Stimulated activated CD8-positive, alpha-beta memory T cell treated with anti-CD3 and anti-CD28 coated beads, Interleukin-7, amount 100 ng/mL, for 48 hours (primary cell): Measurements from ENCODE around the gene WHAMM.

Experiments
- DNase-seq, 2 donors: peaks; one replicate each; pipeline ENCODE4 v3.0.0-alpha.2; 2020; ENCODE audit warnings: low read depth in 1 of 2; ENCODE audit errors: extremely low read depth in 1 of 2

WHAMM gene

GRCh38 chr15:82838096-82838735 lies 28.8 kb downstream of the WHAMM start:
- no peak for DNase-seq

GRCh38 chr15:82839136-82839535 lies 29.7 kb downstream of the WHAMM start:
- no peak for DNase-seq

DNA sequence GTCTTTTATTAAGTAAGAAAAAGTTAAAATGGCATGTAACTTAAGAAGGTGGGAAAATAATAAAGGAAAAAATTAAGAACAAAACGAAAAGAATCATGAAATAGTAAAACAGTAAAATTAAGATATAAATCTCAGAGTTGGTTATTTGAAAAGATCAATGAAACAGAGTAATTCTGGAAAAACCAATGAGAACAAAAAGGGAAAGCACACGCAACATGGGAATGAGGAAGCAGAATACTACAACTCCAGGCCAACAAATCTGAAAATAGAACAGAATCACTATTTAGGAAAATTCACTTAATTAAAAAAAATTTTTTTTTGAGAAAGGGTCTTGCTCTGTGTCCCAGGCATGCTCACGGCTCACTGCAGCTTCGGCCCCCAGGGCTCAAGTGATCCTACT lies 30.7 kb downstream of the WHAMM start:
- no peak for DNase-seq

DNA sequence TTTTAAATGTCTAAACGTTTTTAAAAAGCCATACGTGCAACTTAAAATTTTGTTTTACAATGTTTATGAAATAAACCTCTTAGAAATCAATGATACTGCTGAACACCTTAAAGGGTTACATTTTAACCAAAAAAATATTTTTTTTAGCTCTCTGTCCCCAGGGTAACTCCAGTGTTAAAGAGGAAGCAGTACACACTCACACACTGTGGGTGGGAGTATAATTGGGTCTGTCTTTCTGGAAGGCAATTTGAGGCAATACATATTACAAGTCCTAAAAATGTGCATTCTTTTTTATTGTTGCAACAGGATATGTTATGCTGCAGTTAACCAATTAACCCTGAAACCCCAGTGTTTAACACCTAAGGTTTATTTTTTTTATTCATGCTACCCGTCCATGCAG lies 34.1 kb downstream of the WHAMM start:
- DNase-seq = no peak

DNA sequence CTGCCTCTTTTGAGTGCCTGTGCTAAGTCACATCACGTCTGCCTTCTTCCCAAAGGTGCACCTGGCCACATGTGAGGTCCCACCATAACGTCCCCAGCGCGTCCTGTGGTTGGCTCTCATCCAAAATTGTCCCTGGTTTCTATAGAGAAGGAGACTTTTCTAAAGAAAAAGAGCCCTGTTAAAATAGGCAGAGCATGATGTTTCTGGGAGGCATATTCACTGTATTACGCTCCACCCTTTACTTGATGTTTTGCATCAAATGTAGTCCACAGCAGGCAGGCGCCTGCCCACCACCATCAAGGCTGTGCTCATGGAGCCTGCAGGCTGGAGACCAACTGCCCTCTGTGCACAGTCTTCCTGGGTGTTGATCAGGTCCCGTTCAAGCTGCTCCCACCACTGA lies 36.3 kb downstream of the WHAMM start:
- no peak for DNase-seq

- no peak for DNase-seq
Measured at GRCh38 chr15:82846621-82847020, 37.2 kb downstream of the WHAMM start.

DNA sequence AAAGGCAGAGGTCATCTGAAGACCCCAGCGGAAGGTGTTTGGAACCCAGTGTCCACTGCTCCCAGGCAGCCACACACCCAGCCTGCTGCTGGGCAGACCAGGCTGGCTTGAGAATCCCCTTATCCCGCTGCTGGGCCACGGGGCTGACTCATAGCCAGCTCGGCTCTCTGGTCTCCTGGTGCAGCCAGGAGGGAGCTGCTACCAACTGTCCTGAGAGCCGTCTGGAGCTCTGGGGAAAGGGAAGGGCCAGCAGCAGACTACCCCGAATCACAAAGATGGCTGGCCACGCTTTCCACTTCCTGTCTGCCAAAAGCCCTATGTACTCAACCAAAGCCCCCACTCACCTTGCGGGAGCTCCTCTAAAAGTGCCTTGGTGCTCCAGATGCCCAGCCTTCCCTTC lies 38.3 kb downstream of the WHAMM start:
- DNase-seq = no peak

DNA sequence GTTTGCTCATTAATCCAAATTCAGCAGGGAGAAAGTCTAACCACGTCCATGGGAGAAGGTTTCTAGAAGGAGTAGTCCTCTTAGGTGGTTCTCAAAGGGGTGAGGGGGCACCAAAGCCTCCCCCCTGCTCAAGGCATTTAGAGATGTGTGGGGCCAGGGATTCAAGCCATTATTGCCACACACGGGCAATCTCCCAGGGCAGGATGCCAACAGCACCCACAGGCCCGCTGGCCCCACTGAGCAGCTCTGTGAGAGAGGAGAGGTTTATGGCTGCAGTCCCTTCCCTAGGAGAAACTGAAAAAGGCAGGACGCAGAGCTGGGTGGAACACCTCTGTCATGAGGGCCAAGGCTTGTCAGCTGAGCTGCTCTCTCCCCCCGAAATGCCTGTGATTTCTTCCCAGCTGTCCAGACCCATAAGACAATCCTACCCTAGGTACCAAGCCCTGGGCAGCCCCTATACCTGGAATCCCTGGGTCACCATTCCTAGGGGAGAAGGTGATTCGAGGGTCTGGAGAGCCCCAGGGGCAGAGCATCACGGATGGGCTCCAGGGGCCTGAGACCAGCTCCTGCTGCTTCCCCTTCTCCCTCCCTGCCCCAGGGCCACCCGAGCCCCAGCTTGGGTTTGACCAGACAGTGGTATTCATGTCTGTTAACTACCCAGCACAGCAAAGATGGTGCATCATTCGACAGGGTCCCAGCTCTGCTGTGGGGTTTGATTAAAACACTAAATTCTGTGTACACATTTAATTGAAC lies 39.0 kb downstream of the WHAMM start:
- DNase-seq = no peak

DNA sequence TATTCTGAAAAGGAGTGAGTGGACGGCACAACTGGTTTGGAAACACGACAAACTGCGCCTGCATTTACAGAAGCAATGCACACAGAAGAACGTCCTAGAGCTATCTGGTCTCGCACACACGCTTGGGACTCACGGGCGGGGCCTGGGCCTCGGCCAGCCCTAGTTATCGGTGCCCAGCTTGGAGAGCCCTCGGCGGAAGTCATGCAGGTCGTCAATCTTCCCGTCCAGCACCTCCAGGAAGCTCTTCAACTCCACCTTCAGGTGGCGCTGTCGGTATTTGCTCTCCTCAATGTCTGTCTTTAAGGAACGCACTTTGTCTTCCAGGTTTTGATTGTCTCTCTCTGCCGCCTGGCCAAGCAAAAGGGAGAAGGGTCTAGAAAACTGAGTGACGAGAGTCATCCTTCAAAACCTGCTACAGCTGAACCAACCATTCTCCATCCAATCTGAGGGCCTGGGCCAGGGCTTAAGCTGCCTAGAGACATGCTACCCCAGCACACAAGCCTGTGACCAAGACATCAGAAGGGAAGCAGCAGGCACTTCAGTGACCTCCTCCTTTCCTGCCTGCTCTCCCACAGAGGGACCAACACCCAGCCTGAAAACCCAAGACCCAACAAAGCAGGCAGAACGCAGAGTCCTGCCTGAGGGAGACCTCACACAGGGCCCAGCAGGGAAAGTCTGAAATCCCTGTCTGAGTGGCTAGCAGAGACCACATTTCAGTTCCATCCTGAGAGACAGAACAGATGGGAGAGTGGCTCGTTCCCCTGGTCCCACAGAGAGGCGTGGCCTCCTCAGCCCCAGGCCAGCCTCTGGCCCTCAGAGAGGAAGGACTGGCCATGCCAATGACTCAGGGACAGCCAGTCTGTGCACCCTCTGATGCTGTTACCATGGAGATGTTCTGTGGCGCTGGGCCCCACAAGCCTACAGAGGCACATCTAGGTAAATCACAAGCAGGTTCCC lies 40.4 kb downstream of the WHAMM start:
- peak in 1 of 2 donors; percentile 25 for DNase-seq

DNA sequence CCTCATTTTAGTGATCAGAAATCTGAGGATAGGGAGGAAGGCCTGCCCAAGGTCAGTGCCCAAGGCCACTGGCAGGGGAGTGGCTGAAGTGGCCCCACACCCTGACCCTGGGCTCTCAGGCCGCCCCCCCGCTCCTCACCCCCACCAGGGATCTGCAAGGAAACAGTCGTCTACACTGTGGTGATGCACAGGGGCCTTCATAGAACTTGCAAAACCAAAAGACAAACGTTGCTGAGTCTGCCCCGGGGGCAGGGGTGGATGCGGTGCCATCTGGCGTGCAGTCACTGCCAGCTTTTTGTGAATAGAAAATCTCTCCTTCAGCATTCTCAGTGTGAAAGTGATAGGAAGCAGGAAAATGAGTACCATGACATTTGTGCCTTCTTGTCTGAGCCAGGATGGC lies 41.3 kb downstream of the WHAMM start:
- DNase-seq = no peak

GRCh38 chr15:82851306-82851850 lies 42.0 kb downstream of the WHAMM start:
- no peak for DNase-seq

- no peak for DNase-seq
Measured at GRCh38 chr15:82851981-82852511, 42.6 kb downstream of the WHAMM start.

DNA sequence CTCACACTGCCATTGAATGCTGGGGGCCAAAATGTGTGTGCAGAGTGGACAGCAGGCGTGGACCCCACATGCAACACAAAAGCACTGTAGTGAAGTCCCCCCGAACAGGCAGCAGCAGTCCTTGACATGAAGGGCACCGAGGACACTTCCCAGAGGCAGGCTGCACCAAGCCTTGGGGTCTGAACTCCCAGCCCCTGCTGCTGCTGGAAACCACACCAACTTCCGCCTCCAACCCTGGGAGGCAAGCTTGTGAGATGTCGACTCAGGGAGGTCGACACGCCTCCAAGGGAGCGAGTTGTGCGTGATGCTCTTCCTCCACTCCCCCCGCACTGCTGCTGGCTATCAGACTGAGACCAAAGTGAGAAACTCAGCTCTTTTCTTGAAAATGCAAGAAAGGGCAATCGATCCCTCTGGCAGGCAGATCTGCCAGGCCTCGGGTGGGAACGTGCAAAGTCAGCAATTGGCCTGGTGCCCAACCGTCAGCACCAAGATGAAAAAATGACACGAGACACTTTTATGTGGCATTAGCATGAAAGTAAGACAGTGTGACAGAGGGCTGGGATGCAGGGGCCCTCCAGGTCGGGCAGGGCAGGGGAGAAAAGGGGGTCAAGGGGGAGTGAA lies 43.6 kb downstream of the WHAMM start:
- DNase-seq = no peak

DNA sequence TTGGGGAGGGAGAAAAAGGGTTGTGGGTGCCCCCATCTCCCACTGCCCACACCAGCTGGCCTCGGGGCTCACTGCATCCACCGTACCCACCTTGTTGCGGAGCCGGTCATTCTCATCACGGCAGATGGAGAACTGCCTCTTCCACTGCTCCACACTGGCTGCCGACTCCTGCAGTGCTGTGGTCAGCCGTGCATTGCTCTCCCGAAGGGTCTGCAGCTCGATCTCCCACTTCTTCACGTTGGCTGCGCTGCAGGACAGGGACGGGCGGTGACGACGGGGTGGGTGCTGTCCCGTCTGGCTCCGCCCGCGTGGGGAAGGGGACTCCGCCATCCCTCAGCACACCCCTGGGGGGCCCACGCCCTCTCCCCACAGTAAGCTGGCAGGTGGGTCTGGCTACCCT lies 45.1 kb downstream of the WHAMM start:
- DNase-seq = no peak

DNA sequence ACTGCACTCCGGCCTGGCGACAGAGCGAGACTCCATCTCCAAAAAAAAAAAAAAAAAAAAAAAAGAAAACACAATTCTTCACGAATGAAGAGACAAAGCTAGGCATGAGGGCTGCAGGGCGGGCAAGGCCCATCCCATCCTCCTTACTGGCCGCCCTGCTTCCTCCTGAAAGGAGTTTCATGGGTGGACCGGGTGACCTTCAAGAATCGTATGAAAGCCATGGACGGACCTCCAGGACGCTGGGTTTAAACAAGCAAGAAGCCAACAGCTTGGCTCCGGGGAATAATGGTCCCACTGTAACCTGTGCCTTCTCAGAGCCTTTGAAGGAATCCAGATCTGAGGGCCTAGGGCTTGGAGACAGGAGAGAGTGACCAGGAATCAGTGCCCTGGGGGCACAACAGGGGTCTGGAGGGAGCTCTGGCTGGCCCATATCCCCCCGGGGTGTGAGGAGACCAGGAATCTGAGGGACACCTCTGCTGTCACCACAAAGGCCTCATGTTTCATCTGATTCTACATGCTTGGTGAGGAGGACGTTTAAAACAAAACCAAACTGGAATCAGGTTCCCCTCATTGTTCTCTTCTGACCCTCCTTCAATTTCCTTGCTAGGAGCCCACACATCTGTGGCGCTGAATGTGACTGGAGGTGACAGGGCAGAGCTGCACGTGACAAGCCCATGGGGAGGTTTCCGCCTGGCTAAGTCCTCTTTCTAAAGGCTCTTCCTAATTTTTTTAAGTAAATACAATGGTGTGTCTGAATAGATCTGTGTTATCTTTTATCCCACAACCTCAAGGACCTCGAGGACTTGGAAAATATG lies 46.1 kb downstream of the WHAMM start:
- DNase-seq = no peak

GRCh38 chr15:82856397-82857170 lies 47.2 kb downstream of the WHAMM start:
- no peak for DNase-seq

DNA sequence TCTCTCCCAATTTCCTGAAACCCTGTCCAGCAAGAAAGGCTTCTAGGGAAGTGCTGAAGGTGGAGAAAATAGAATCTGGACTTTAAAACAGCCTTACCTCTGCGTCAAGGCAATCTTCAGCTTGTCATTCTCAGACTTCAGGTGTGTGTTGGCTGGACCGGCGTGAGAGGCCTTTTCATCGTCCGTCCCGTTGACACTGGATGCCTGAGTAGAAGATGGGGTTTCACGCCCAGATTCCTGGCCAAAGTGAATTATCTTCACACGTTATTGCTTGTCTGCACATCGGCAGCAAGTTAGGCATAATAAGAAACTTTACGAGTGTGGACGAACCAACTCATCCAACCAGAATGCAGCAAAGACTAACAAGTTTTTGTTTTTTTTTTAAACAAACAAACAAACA lies 49.5 kb downstream of the WHAMM start:
- DNase-seq = no peak

DNA sequence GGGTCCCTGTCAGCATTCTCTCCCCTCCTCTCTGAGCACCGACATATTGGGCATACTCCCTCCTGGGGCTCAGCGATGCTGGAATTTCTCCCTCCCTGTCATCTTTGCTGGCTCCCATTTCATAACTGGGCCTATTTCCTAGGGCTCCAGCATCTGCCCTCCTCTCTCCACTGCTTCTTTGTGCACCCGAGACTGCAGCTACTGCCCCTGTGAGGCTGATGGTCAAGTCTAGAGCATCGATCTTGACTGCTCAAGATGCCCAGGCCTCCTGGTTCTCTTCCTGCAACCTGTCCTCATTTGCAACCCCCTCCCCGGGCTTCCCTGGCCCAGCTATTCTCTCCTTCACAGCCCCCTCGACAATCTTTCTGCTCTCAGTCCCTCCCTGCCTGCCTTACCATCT lies 53.5 kb downstream of the WHAMM start:
- no peak for DNase-seq

DNA sequence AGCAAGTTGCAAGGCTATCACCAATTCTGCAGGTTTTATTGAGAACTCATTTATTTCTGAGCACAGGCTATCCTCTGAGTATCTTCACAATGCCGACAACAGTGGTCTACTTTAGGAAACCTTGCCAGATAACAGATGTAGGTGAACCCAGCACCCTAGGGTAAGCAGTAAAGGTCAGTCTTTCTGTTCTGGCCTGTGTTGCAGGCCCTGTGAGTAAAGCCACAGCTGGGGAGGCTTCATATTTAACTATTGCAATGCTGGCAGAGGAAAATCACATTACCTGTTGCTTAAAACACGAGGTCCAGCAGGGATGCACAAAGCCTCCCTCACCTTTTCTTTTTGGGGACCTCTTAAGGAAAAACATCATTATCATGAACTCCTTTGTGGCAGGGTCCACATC lies 55.5 kb downstream of the WHAMM start:
- DNase-seq = no peak
